CD8-positive, alpha-beta memory T cell (primary cell): ENCODE results near the gene MUSTN1. TPM values are rescaled to one million over a fixed set of nuclear protein-coding genes. Genes with fewer than 3 reads are reported as not detected.

ENCODE experiments used
- CTCF ChIA-PET: fragments of 350-600 bp; sonication (Branson Sonifier 250); formaldehyde crosslinking; loops from one replicate; lab custom pipeline; 2021; ENCODE audit warnings: antibody characterized with exemption; lab: Charles Lee
- POLR2A ChIA-PET: fragments of 350-600 bp; sonication (Branson Sonifier 250); formaldehyde crosslinking; loops from one replicate; lab custom pipeline; 2021; ENCODE audit warnings: antibody characterized with exemption; lab: Charles Lee
- DNase-seq, 5 donors: peaks; one replicate each; pipeline versions ENCODE4 v3.0.0 to v3.0.0-alpha.2; 2020 to 2022; ENCODE audit warnings: mixed read lengths in 1 of 5
- H3K27ac ChIP-seq: one replicate; pipeline ENCODE4 v1.7.0; 2013; ENCODE audit warnings: low read depth, mild to moderate bottlenecking, low read length, moderate library complexity
- H3K27me3 ChIP-seq: 2 replicates; pipeline ENCODE4 v1.7.0; 2013; ENCODE audit warnings: low read length, mild to moderate bottlenecking; ENCODE audit not compliant: insufficient read depth, poor library complexity, severe bottlenecking
- H3K36me3 ChIP-seq: 2 replicates; pipeline ENCODE4 v1.7.0; 2013; ENCODE audit warnings: mild to moderate bottlenecking, low read length, moderate library complexity; ENCODE audit not compliant: insufficient read depth
- H3K4me1 ChIP-seq: 2 replicates; pipeline ENCODE4 v1.7.0; 2013; ENCODE audit warnings: mild to moderate bottlenecking, low read length, moderate library complexity; ENCODE audit not compliant: insufficient read depth
- H3K4me3 ChIP-seq: 2 replicates; pipeline ENCODE4 v1.7.0; 2013; ENCODE audit warnings: mild to moderate bottlenecking, low read length
- H3K9me3 ChIP-seq: 2 replicates; pipeline ENCODE4 v1.7.0; 2013; ENCODE audit warnings: mild to moderate bottlenecking, low read length
- H3K27ac Mint-ChIP-seq, 8 donors: one replicate each; pipeline ENCODE4 v1.8.0; 2020 to 2021; ENCODE audit warnings: mixed read lengths in 8 of 8, mild to moderate bottlenecking in 6 of 8, inconsistent platforms in 3 of 8, moderate library complexity in 3 of 8
- H3K27me3 Mint-ChIP-seq, 2 donors: one replicate each; pipeline ENCODE4 v1.8.0; 2020 to 2021; ENCODE audit warnings: mixed read lengths in 2 of 2, mild to moderate bottlenecking in 1 of 2, moderate library complexity in 1 of 2
- H3K36me3 Mint-ChIP-seq, 3 donors: one replicate each; pipeline ENCODE4 v1.8.0; 2020 to 2021; ENCODE audit warnings: mixed read lengths in 3 of 3, inconsistent platforms in 1 of 3, mild to moderate bottlenecking in 1 of 3
- H3K4me1 Mint-ChIP-seq, 3 donors: one replicate each; pipeline ENCODE4 v1.8.0; 2020 to 2021; ENCODE audit warnings: mixed read lengths in 3 of 3, inconsistent platforms in 1 of 3, mild to moderate bottlenecking in 1 of 3
- H3K4me3 Mint-ChIP-seq, 7 donors: one replicate each; pipeline ENCODE4 v1.8.0; 2020 to 2021; ENCODE audit warnings: mixed read lengths in 7 of 7, mild to moderate bottlenecking in 6 of 7, moderate library complexity in 4 of 7, inconsistent platforms in 2 of 7
- H3K9me3 Mint-ChIP-seq, 5 donors: one replicate each; pipeline ENCODE4 v1.8.0; 2020 to 2022; ENCODE audit warnings: mixed read lengths in 5 of 5, mild to moderate bottlenecking in 3 of 5, moderate library complexity in 2 of 5, inconsistent platforms in 1 of 5
- polyA plus RNA-seq: library from polyadenylated mRNA; unstranded; fragments of 300-500 nt; fragmentation: Illumina TruSeq; gene quantifications from one replicate; pipeline ENCODE4 v1.2.3, GENCODE V29; 2021
- total RNA-seq, 2 experiments: library from RNA; stranded (reverse); gene quantifications; one replicate each; pipeline ENCODE4 v1.2.3, GENCODE V29; 2021

The MUSTN1 gene
- total and polyA plus RNA-seq, 3 experiments from 2014 or later, result 0.79 to 1.5 TPM; not detected in 1

DNA sequence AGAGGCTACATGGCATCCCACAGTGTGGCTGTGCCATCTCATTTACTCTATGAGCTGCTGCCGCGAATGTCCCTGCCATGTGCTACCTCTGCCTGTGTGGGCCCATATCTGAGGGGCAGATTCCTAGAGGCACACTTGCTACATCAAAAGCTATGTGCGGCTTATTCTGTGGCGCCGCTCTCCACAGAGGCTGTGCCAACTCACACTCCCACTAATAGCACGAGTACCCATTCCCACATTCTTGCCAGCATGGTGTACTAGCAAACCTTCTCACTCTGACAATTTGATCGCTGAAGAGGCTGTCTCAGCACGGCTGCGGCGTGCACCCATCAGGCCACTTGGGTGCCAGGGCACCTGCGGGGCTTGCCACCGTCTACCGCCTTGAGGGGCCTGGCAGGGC is 31.2 kb upstream of the MUSTN1 start:
- Histone ChIP-seq H3K9me3 (no peaks in the 10 kb centered on the region), H3K4me1 (no peaks in the 10 kb centered on the region), H3K36me3 (no peaks in the 10 kb centered on the region), H3K27me3 (no peaks in the 10 kb centered on the region), H3K27ac (no peak overlapping the region), H3K4me3 (no peak overlapping the region)
- ChIA-PET POLR2A (no interaction called here), CTCF (no interaction called here)
- peaks cover 0 to 15% (median 12%) of the 10 kb centered on the region in 5 donors for H3K9me3 Mint-ChIP-seq
- no peak for DNase-seq
- peaks cover 3 to 24% (median 11%) of the 10 kb centered on the region in 3 donors for H3K4me1 Mint-ChIP-seq
- no peaks in the 10 kb centered on the region for H3K27me3 Mint-ChIP-seq
- H3K4me3 Mint-ChIP-seq, result no peak overlapping the region
- peaks cover 18 to 48% (median 37%) of the 10 kb centered on the region in 3 donors for H3K36me3 Mint-ChIP-seq
- H3K27ac Mint-ChIP-seq, result peak overlapping the region in 1 of 8 donors; percentile 13

DNA sequence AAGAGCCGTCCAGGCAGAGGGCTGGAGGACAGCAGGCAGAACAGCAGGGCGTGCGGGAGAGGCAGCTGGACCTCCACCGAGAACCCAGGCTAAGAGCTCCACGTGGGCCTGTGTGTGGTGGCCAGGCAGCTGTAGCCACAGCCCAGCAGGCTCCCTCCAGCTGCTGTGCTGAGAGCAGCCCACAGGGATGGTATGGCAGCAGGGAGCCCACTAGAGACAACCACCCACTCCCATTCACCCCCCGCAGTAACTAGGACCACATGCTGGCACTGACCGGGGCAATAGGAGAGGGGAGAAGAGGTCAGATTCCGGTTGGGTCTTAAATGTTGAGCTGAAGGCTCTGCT is 25.6 kb upstream of the MUSTN1 start:
- peak overlapping the region in 2 of 8 donors; percentile 8 to 37 for H3K27ac Mint-ChIP-seq
- peaks cover 10 to 46% (median 20%) of the 10 kb centered on the region in 3 donors for H3K36me3 Mint-ChIP-seq
- H3K4me1 Mint-ChIP-seq, result peaks cover 9 to 18% (median 13%) of the 10 kb centered on the region in 3 donors
- no peak for DNase-seq
- H3K9me3 Mint-ChIP-seq, result peaks cover 0 to 8% (median 7%) of the 10 kb centered on the region in 5 donors
- H3K27me3 Mint-ChIP-seq, result no peaks in the 10 kb centered on the region
- Histone ChIP-seq H3K4me1 (no peaks in the 10 kb centered on the region), H3K9me3 (no peaks in the 10 kb centered on the region), H3K4me3 (no peak overlapping the region), H3K36me3 (no peaks in the 10 kb centered on the region), H3K27me3 (no peaks in the 10 kb centered on the region), H3K27ac (no peak overlapping the region)
- ChIA-PET POLR2A (no interaction called here), CTCF (no interaction called here)
- no peak overlapping the region for H3K4me3 Mint-ChIP-seq

DNA sequence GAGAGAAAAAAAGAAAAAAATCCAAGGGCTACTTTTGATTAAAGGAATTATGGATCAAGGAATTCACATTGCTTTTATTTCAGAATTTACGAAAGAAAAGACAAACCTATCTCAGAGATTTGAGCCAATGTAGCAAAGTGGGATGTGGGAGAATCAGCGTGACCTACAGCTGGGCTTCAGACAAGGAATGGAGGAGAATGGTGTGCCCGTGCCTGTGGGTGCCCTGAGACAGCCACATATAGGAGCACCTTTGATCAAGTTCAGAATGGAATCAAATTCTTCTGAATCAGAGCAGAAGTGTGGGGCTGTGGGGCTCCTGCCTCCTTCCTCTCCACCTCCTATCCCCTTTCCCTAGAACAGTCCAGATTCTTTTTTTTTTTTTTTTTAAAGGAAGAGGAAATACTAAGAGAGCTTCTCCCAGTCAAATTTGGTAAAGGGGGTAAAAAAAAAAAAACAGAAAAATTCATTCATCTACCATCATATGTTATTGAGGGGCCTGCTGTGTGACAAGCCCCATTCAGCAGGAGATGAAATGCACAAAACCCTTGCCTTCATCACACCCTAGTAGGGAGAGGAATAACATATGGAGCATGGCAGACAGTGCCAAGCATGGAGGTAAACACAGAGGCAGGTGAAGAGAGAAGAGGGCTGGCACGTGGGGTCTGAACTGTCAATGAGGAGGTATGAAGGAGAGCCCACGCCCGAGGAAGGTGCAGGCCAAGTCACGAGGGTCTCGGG is 25.0 kb upstream of the MUSTN1 start:
- Mint-ChIP-seq H3K4me3 (no peak overlapping the region), H3K27me3 (no peaks in the 10 kb centered on the region), H3K27ac (peak overlapping the region in 2 of 8 donors; percentile 47 to 50), H3K4me1 (peaks cover 9 to 18% (median 11%) of the 10 kb centered on the region in 3 donors), H3K9me3 (peaks cover 0 to 5% (median 4%) of the 10 kb centered on the region in 5 donors), H3K36me3 (peaks cover 10 to 49% (median 17%) of the 10 kb centered on the region in 3 donors)
- Histone ChIP-seq H3K36me3 (no peaks in the 10 kb centered on the region), H3K4me3 (no peak overlapping the region), H3K9me3 (no peaks in the 10 kb centered on the region), H3K27me3 (no peaks in the 10 kb centered on the region), H3K27ac (no peak overlapping the region), H3K4me1 (no peaks in the 10 kb centered on the region)
- CTCF ChIA-PET, result no interaction called here
- POLR2A ChIA-PET, result no interaction called here
- DNase-seq, result no peak

DNA sequence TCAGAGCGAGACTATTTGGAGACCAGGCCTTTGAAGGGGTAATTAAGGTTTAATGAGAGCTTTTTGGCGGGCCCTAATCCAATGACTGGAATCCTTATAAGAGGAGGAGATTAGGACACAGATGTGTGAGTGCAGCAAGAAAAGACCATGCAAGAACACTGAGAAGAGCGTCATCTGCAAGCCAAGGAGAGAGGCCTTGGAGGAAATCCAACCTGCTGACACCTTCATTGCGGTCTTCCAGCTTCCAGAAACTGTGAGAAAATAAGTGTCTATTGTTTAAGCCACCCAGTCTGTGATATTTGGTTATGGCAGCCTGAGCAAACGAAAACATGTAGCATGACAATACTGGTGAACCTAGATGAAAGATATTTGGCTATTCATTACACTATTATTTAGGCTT is 23.0 kb upstream of the MUSTN1 start:
- Histone ChIP-seq H3K27ac (no peak overlapping the region), H3K36me3 (no peaks in the 10 kb centered on the region), H3K4me3 (no peak overlapping the region), H3K9me3 (no peaks in the 10 kb centered on the region), H3K27me3 (no peaks in the 10 kb centered on the region), H3K4me1 (no peaks in the 10 kb centered on the region)
- POLR2A ChIA-PET, result no interaction called here
- no peak overlapping the region for H3K4me3 Mint-ChIP-seq
- no peaks in the 10 kb centered on the region for H3K9me3 Mint-ChIP-seq
- CTCF ChIA-PET, result no interaction called here
- no peak for DNase-seq
- peaks cover 4 to 55% (median 10%) of the 10 kb centered on the region in 3 donors for H3K36me3 Mint-ChIP-seq
- H3K4me1 Mint-ChIP-seq, result peaks cover 7 to 11% (median 9%) of the 10 kb centered on the region in 3 donors
- H3K27me3 Mint-ChIP-seq, result no peaks in the 10 kb centered on the region
- peak overlapping the region in 2 of 8 donors; percentile 21 to 89 for H3K27ac Mint-ChIP-seq

DNA sequence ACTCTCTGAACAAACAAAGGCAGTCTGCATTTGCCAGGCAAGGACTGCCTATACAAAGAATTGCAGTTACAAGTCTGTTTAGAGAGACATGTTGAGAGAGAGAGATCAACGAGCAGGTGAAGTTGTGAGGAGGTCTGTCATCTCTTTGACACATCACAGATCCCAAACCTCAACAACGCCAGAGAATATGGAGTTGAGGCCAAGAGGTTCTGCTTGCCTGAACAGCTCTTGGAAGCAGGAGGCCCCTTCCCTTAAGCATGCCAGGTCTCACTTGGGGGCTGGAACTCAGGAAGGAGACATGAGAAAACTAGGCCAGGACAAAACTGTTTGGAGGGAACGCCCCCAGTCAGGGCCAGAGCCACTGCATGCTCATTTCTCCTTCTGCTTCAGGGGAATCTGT is 22.3 kb upstream of the MUSTN1 start:
- Histone ChIP-seq H3K27me3 (no peaks in the 10 kb centered on the region), H3K9me3 (no peaks in the 10 kb centered on the region), H3K4me1 (no peaks in the 10 kb centered on the region), H3K36me3 (peaks cover 5% of the 10 kb centered on the region), H3K4me3 (no peak overlapping the region), H3K27ac (no peak overlapping the region)
- no peaks in the 10 kb centered on the region for H3K9me3 Mint-ChIP-seq
- CTCF ChIA-PET, result interaction anchor here (1.1 kb wide), 1 partner anchor 36 kb away, joined by 5 read pairs; no protein-coding TSS in a partner anchor
- H3K4me3 Mint-ChIP-seq, result no peak overlapping the region
- no peaks in the 10 kb centered on the region for H3K27me3 Mint-ChIP-seq
- peaks cover 7 to 11% (median 9%) of the 10 kb centered on the region in 3 donors for H3K4me1 Mint-ChIP-seq
- POLR2A ChIA-PET, result no interaction called here
- no peak for DNase-seq
- H3K36me3 Mint-ChIP-seq, result peaks cover under 1 to 60% (median 9%) of the 10 kb centered on the region in 3 donors
- peak overlapping the region in 1 of 8 donors; percentile 30 for H3K27ac Mint-ChIP-seq

GRCh38 chr3:52856666-52857065 is 21.8 kb upstream of the MUSTN1 start:
- H3K27ac Mint-ChIP-seq, result peak overlapping the region in 3 of 8 donors; percentile 30 to 67 (median 43)
- H3K4me1 Mint-ChIP-seq, result peaks cover 6 to 11% (median 9%) of the 10 kb centered on the region in 3 donors
- H3K9me3 Mint-ChIP-seq, result no peaks in the 10 kb centered on the region
- CTCF ChIA-PET, result interaction anchor here (1.1 kb wide), 1 partner anchor 37 kb away, joined by 5 read pairs; no protein-coding TSS in a partner anchor
- peaks cover 5% of the 10 kb centered on the region for H3K36me3 ChIP-seq
- no peak overlapping the region for H3K4me3 Mint-ChIP-seq
- H3K27me3 Mint-ChIP-seq, result no peaks in the 10 kb centered on the region
- H3K4me3 ChIP-seq, result no peak overlapping the region
- H3K9me3 ChIP-seq, result no peaks in the 10 kb centered on the region
- no peak for DNase-seq
- H3K4me1 ChIP-seq, result no peaks in the 10 kb centered on the region
- no peaks in the 10 kb centered on the region for H3K27me3 ChIP-seq
- POLR2A ChIA-PET, result no interaction called here
- H3K27ac ChIP-seq, result no peak overlapping the region
- peaks cover 4 to 63% (median 14%) of the 10 kb centered on the region in 3 donors for H3K36me3 Mint-ChIP-seq

GRCh38 chr3:52854013-52854412 is 19.2 kb upstream of the MUSTN1 start:
- no peaks in the 10 kb centered on the region for H3K27me3 ChIP-seq
- Mint-ChIP-seq H3K4me1 (peaks cover 0 to 4% (median 0%) of the 10 kb centered on the region in 3 donors), H3K27ac (no peak overlapping the region), H3K4me3 (no peak overlapping the region), H3K27me3 (no peaks in the 10 kb centered on the region), H3K9me3 (no peaks in the 10 kb centered on the region), H3K36me3 (peaks cover 4 to 76% (median 15%) of the 10 kb centered on the region in 3 donors)
- H3K9me3 ChIP-seq, result no peaks in the 10 kb centered on the region
- ChIA-PET POLR2A (no interaction called here), CTCF (no interaction called here)
- H3K36me3 ChIP-seq, result peaks cover 5% of the 10 kb centered on the region
- no peak for DNase-seq
- no peak overlapping the region for H3K27ac ChIP-seq
- no peak overlapping the region for H3K4me3 ChIP-seq
- H3K4me1 ChIP-seq, result no peaks in the 10 kb centered on the region

- peak overlapping the region in 1 of 8 donors; percentile 9 for H3K27ac Mint-ChIP-seq
- no peak overlapping the region for H3K4me3 Mint-ChIP-seq
- ChIA-PET CTCF (no interaction called here), POLR2A (no interaction called here)
- H3K9me3 Mint-ChIP-seq, result no peaks in the 10 kb centered on the region
- H3K27ac ChIP-seq, result no peak overlapping the region
- H3K4me1 Mint-ChIP-seq, result peaks cover 0 to 2% (median 0%) of the 10 kb centered on the region in 3 donors
- H3K27me3 ChIP-seq, result no peaks in the 10 kb centered on the region
- H3K9me3 ChIP-seq, result no peaks in the 10 kb centered on the region
- H3K27me3 Mint-ChIP-seq, result no peaks in the 10 kb centered on the region
- H3K4me3 ChIP-seq, result no peak overlapping the region
- H3K4me1 ChIP-seq, result no peaks in the 10 kb centered on the region
- H3K36me3 ChIP-seq, result peaks cover 5% of the 10 kb centered on the region
- DNase-seq, result no peak
- peaks cover 4 to 85% (median 14%) of the 10 kb centered on the region in 3 donors for H3K36me3 Mint-ChIP-seq
Observed at GRCh38 chr3:52852419-52852818, 17.6 kb upstream of the MUSTN1 start.
